Endothelial cell of umbilical vein (primary cell): ENCODE results near the gene M1AP.

Experiments used
- EZH2 ChIP-seq: IDR thresholded peaks from 2 replicates; pipeline ENCODE4 v1.6.1; 2012; ENCODE audit warnings: borderline replicate concordance, low read depth, mild to moderate bottlenecking, moderate library complexity, low read length, inconsistent platforms; ENCODE audit not compliant: severe bottlenecking
- JUN ChIP-seq: IDR thresholded peaks from 2 replicates; pipeline ENCODE4 v1.6.1; 2011; ENCODE audit warnings: borderline replicate concordance, low read depth; ENCODE audit not compliant: insufficient read length, insufficient read depth
- MYC ChIP-seq: IDR thresholded peaks from one replicate; pipeline ENCODE4 v1.6.1; 2011; ENCODE audit warnings: mild to moderate bottlenecking, low read depth, low read length
- POLR2A ChIP-seq: IDR thresholded peaks from 2 replicates; pipeline ENCODE4 v1.6.1; 2012; ENCODE audit warnings: low read depth, mild to moderate bottlenecking, control low read depth, low read length
- POLR2AphosphoS5 ChIP-seq: IDR thresholded peaks from 2 replicates; pipeline ENCODE4 v1.6.1; 2012; ENCODE audit warnings: low read depth, mild to moderate bottlenecking, control low read depth, low read length, moderate library complexity; ENCODE audit not compliant: insufficient read depth
- TF ChIP-seq, protein P1 (sequence below), 2 donors: IDR thresholded peaks; 1 replicate in 1 of 2; 2 replicates in 1 of 2; pipeline ENCODE4 v1.5.1; 2011; ENCODE audit warnings: low read length in 2 of 2, mild to moderate bottlenecking in 2 of 2, moderate library complexity in 2 of 2, control low read depth in 1 of 2, inconsistent platforms in 1 of 2, low read depth in 1 of 2; ENCODE audit not compliant: insufficient read depth in 1 of 2; ENCODE audit errors: extremely low read depth in 1 of 2
- TF ChIP-seq, protein P2 (sequence below): IDR thresholded peaks from 2 replicates; pipeline ENCODE4 v1.6.1; 2011; ENCODE audit not compliant: insufficient read depth, insufficient read length

DNA sequence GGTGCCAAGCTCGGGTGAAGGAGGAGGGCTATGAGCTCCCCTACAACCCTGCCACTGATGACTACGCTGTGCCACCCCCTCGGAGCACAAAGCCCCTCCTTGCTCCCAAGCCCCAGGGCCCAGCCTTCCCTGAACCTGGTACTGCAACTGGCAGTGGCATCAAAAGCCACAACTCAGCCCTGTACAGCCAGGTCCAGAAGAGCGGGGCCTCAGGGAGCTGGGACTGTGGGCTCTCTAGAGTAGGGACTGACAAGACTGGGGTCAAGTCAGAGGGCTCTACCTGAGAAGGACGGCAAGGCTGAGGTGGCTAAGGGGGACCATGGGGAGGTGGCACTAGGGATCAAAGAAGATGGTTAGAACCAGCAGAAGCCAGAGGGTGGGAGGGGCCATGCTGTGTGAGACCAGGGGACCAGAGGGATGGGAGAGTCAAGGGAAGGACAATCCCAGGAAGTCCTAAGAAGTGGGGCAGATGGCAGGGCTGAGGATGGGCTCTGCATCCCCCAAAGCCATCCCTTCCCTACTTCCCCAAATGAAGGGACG is 91.2 kb downstream of the M1AP start:
- TF ChIP-seq, protein P1, sequence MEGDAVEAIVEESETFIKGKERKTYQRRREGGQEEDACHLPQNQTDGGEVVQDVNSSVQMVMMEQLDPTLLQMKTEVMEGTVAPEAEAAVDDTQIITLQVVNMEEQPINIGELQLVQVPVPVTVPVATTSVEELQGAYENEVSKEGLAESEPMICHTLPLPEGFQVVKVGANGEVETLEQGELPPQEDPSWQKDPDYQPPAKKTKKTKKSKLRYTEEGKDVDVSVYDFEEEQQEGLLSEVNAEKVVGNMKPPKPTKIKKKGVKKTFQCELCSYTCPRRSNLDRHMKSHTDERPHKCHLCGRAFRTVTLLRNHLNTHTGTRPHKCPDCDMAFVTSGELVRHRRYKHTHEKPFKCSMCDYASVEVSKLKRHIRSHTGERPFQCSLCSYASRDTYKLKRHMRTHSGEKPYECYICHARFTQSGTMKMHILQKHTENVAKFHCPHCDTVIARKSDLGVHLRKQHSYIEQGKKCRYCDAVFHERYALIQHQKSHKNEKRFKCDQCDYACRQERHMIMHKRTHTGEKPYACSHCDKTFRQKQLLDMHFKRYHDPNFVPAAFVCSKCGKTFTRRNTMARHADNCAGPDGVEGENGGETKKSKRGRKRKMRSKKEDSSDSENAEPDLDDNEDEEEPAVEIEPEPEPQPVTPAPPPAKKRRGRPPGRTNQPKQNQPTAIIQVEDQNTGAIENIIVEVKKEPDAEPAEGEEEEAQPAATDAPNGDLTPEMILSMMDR (IDR thresholded peaks at IDR 0.05; ENCODE audit: extremely low read depth in 1 of 2, insufficient read depth in 1 of 2, low read depth in 1 of 2, low read length in 2 of 2) = no peak
- TF ChIP-seq POLR2A (no peak), MYC (no peak), EZH2 (no peak), POLR2AphosphoS5 (no peak), JUN (no peak)
- TF ChIP-seq, protein P2, sequence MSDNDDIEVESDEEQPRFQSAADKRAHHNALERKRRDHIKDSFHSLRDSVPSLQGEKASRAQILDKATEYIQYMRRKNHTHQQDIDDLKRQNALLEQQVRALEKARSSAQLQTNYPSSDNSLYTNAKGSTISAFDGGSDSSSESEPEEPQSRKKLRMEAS = no peak
